Upper lobe of left lung (tissue), 4 donors: ENCODE measurements around the gene TMEM271.

Experiments
- POLR2A ChIP-seq, 4 donors: fragments of 450-650 bp; IDR thresholded peaks; one replicate each; pipeline ENCODE4 v1.5.1; 2016 to 2017; ENCODE audit warnings: antibody characterized with exemption in 4 of 4, mild to moderate bottlenecking in 2 of 4
- TF ChIP-seq, protein P1 (sequence below), 6 experiments: fragments of 450-650 bp in 4 of 6; fragments of 200-600 bp in 2 of 6; sonication (generic) in 2 of 6; IDR thresholded peaks; one replicate each; pipeline ENCODE4 v1.5.1; 2016 to 2019; ENCODE audit warnings: antibody characterized with exemption in 6 of 6

DNA sequence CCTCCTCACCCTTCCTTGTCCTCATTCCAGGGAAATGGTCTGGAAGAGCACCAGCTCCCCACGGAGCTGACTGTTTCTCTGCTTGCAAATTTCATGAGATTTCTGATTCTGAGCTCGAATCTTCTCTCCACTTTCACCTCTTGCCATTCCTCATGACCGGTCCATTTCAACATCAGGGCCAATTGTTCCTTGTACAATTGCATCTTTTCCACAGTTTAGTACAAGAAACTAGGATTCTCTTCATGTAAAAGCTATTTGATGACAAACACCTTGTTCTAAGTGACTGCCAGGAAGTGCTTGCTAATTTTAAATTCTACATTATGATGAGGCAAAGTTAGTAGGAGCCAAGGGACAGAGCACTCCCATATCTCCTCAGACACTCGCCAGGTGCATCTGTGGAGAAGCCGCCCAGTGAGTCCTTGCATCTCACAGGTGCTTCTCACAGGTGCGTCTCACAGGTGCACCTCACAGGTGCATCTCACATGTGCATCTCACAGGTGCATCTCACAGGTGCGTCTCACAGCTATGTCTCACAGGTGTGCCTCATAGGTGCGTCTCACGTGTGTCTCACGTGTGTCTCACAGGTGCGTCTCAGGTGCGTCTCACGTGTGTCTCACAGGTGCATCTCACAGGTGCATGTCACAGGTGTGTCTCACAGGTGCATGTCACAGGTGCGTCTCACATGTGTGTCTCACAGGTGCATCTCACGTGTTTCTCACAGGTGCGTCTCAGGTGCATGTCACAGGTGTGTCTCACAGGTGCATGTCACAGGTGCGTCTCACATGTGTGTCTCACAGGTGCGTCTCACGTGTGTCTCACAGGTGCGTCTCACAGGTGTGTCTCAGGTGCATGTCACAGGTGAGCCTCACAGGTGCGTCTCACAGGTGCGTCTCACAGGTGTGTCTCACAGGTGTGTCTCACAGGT, 46.2 kb upstream of the TMEM271 start:
- TF ChIP-seq, protein P1, sequence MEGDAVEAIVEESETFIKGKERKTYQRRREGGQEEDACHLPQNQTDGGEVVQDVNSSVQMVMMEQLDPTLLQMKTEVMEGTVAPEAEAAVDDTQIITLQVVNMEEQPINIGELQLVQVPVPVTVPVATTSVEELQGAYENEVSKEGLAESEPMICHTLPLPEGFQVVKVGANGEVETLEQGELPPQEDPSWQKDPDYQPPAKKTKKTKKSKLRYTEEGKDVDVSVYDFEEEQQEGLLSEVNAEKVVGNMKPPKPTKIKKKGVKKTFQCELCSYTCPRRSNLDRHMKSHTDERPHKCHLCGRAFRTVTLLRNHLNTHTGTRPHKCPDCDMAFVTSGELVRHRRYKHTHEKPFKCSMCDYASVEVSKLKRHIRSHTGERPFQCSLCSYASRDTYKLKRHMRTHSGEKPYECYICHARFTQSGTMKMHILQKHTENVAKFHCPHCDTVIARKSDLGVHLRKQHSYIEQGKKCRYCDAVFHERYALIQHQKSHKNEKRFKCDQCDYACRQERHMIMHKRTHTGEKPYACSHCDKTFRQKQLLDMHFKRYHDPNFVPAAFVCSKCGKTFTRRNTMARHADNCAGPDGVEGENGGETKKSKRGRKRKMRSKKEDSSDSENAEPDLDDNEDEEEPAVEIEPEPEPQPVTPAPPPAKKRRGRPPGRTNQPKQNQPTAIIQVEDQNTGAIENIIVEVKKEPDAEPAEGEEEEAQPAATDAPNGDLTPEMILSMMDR (IDR thresholded peaks at IDR 0.05): no peak
- TF ChIP-seq POLR2A (IDR thresholded peaks at IDR 0.05): no peak
